ENCODE measurements around the gene NPC1L1.

DNA sequence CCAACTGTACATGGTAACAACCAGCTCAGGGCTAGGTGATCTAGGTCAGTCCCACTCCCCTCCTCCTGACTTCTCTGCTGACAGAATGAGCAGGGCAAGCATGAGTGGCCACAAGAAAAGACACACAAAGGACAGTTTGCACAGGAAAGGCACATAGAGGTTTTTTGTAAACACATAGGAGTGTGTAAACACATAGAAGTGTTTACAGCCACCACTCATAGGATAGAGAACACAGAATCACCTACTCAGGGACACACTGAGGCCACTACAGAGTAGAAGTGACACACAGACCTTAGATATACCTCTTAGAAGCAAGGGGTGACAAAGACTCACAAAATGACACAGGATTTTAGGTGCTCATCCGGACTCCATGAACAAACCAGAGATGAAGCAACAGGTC, 69.7 kb downstream of the NPC1L1 start:
- TF ChIP-seq SUZ12 (IDR thresholded peaks at IDR 0.05; ENCODE audit: extremely low read depth, insufficient read depth, insufficient read length) (no peak), YY1 (IDR thresholded peaks at IDR 0.05; ENCODE audit: insufficient read depth, insufficient read length) (no peak), ZNF274 (IDR thresholded peaks at IDR 0.05; ENCODE audit: low read depth, low read length) (no peak)
